Measurements from ENCODE around the gene DUSP6. TPM values are rescaled to one million over a fixed set of nuclear protein-coding genes. Genes with fewer than 3 reads are reported as not detected.
A peak's percentile ranks its signal among the peaks of the same experiment; 100 is the strongest.
"Not testable (repeated sequence)": the region's sequence is repeated elsewhere in the genome, so short reads cannot be mapped to it uniquely, and the experiment has no call there.

Gene DUSP6
- total and polyA plus RNA-seq, 3 experiments from 2014 or later = 3.8 to 24.8 (median 23.4) TPM

DNA sequence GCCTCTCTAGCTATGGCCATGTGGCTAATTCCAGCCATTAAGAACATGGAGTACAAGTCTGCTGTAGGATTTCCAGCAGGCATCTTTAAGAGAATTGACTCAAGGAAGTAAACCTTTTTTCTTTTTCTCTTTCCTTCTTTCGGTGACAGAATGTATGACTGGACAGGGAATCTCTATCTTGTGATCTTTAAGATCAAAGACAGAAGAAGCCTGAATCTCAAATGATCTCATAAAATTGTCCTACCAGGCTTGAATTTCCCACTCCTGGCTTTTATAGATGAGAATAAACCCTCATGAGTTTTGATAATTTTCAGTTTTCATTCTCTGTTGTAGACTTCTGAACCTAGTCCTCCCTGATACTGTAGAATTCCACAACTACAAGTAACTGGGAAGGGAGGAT is 11.4 kb downstream of the DUSP6 start:
- DNase-seq = no peak
- Mint-ChIP-seq H3K36me3 (no peaks in the 10 kb centered on the region), H3K27ac (no peak overlapping the region), H3K27me3 (peaks cover 0 to 2% of the 10 kb centered on the region in 2 donors), H3K9me3 (no peaks in the 10 kb centered on the region), H3K4me3 (no peak overlapping the region), H3K4me1 (peaks cover 8 to 12% (median 11%) of the 10 kb centered on the region in 3 donors)
- ChIA-PET POLR2A (no interaction called here), CTCF (no interaction called here)
- H3K4me1 ChIP-seq (ENCODE audit: insufficient read depth, low read length) = peaks cover 6% of the 10 kb centered on the region
- no peaks in the 10 kb centered on the region for H3K36me3 ChIP-seq (ENCODE audit: insufficient read depth, low read length)
- no peaks in the 10 kb centered on the region for H3K9me3 ChIP-seq (ENCODE audit: low read length)
- no peak overlapping the region for H3K27ac ChIP-seq (ENCODE audit: low read depth, low read length)
- H3K4me3 ChIP-seq (ENCODE audit: low read length) = no peak overlapping the region
- no peaks in the 10 kb centered on the region for H3K27me3 ChIP-seq (ENCODE audit: insufficient read depth, low read length, poor library complexity, severe bottlenecking)

DNA sequence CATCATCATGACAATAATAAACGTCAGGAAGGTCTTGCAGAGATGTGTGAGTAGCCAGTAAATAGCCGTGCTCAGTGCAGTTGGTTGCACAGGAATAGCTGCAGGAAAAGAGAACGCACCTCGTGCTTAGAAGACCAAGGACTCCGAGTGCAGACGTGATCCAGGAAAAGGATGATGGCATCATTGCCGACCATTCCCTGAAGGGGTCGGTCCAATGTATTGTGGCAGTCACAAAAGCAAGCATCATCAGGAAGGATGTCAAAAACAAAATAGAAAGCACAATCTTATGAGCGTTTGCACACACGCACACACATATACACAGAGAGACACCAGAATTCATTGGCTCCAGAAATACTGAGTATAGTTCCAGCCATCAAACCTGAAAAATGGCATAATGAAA is 12.8 kb downstream of the DUSP6 start:
- H3K4me1 Mint-ChIP-seq = peaks cover under 1 to 3% (median 2%) of the 10 kb centered on the region in 3 donors
- no peak overlapping the region for H3K4me3 ChIP-seq (ENCODE audit: low read length)
- no peaks in the 10 kb centered on the region for H3K9me3 Mint-ChIP-seq
- H3K36me3 Mint-ChIP-seq = no peaks in the 10 kb centered on the region
- H3K27ac Mint-ChIP-seq = no peak overlapping the region
- POLR2A ChIA-PET = no interaction called here
- CTCF ChIA-PET = no interaction called here
- no peaks in the 10 kb centered on the region for H3K4me1 ChIP-seq (ENCODE audit: insufficient read depth, low read length)
- H3K9me3 ChIP-seq (ENCODE audit: low read length) = no peaks in the 10 kb centered on the region
- no peaks in the 10 kb centered on the region for H3K27me3 ChIP-seq (ENCODE audit: insufficient read depth, low read length, poor library complexity, severe bottlenecking)
- peaks cover 0 to 2% of the 10 kb centered on the region in 2 donors for H3K27me3 Mint-ChIP-seq
- H3K36me3 ChIP-seq (ENCODE audit: insufficient read depth, low read length) = no peaks in the 10 kb centered on the region
- DNase-seq = no peak
- no peak overlapping the region for H3K4me3 Mint-ChIP-seq
- no peak overlapping the region for H3K27ac ChIP-seq (ENCODE audit: low read depth, low read length)

DNA sequence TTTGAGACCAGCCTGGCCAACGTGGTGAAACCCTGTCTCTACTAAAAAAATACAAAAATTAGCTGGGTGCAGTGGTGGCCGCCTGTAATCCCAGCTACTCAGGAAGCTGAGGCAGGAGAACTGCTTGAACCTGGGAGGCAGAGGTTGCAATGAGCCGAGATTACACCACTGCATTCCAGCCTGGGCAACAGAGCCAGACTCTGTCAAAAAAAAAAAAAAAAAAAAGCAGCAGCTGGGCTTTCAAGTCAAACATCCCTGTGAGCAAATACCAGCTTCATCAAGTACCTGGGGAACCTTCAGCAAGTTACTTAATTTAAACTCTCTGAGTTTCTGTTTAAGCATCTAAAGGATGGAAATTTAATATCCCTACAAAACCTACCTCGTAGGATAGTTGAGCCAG is 15.2 kb downstream of the DUSP6 start:
- H3K4me1 ChIP-seq (ENCODE audit: insufficient read depth, low read length); H3K27ac Mint-ChIP-seq; H3K36me3 ChIP-seq (ENCODE audit: insufficient read depth, low read length); H3K27me3 Mint-ChIP-seq; POLR2A ChIA-PET; H3K27me3 ChIP-seq (ENCODE audit: insufficient read depth, low read length, poor library complexity, severe bottlenecking); DNase-seq; H3K9me3 Mint-ChIP-seq; H3K36me3 Mint-ChIP-seq; H3K27ac ChIP-seq (ENCODE audit: low read depth, low read length); H3K4me3 ChIP-seq (ENCODE audit: low read length); CTCF ChIA-PET; H3K4me3 Mint-ChIP-seq; H3K9me3 ChIP-seq (ENCODE audit: low read length): not testable (repeated sequence)
- peaks cover 11 to 19% (median 14%) of the 10 kb centered on the region in 3 donors for H3K4me1 Mint-ChIP-seq

DNA sequence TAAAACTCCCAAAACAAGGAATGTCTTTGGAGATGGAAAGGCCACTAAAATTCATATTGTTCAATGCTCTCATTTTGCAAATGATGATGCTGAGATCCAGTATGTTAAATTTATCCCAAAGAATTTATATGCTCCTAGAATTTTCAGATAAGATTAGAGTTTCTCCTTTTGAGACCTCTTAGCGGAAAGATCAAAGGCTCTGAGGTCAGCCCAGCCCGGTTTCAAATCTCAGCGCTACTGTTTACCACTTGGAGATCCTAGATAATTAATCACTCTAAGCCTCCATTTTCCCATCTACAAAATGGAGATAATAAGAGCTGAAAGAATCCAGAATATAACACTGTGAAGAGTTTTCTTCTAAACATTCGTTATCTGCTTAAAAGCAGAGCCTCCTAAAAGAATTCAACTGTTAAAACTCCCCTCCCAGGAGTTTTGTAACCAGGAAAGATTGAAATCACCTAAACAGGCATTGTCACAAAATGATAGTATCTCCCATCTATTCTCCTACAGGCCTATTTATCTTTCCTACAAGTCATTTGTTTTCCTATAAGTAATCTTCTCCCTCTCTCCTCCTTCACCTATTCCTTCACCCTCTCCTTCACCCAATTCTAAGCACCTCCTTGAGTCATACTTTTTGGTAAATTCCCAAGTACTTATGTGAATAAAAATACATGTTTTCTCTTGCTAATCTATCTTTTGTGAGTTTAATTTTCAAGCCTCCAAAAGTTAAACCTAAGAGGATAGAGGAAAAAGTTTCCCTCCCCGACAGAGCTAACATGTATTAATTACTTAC is 16.7 kb downstream of the DUSP6 start:
- no peaks in the 10 kb centered on the region for H3K36me3 ChIP-seq (ENCODE audit: insufficient read depth, low read length)
- no peaks in the 10 kb centered on the region for H3K9me3 ChIP-seq (ENCODE audit: low read length)
- Mint-ChIP-seq H3K27ac (no peak overlapping the region), H3K9me3 (peaks cover 2 to 12% (median 6%) of the 10 kb centered on the region in 5 donors), H3K4me3 (no peak overlapping the region), H3K27me3 (peaks cover 0 to 2% of the 10 kb centered on the region in 2 donors), H3K36me3 (peaks cover 0 to 11% (median 3%) of the 10 kb centered on the region in 3 donors), H3K4me1 (peaks cover 11 to 19% (median 14%) of the 10 kb centered on the region in 3 donors)
- no peak for DNase-seq
- POLR2A ChIA-PET = no interaction called here
- no peaks in the 10 kb centered on the region for H3K4me1 ChIP-seq (ENCODE audit: insufficient read depth, low read length)
- no peaks in the 10 kb centered on the region for H3K27me3 ChIP-seq (ENCODE audit: insufficient read depth, low read length, poor library complexity, severe bottlenecking)
- CTCF ChIA-PET = no interaction called here
- H3K4me3 ChIP-seq (ENCODE audit: low read length) = no peak overlapping the region
- no peak overlapping the region for H3K27ac ChIP-seq (ENCODE audit: low read depth, low read length)

DNA sequence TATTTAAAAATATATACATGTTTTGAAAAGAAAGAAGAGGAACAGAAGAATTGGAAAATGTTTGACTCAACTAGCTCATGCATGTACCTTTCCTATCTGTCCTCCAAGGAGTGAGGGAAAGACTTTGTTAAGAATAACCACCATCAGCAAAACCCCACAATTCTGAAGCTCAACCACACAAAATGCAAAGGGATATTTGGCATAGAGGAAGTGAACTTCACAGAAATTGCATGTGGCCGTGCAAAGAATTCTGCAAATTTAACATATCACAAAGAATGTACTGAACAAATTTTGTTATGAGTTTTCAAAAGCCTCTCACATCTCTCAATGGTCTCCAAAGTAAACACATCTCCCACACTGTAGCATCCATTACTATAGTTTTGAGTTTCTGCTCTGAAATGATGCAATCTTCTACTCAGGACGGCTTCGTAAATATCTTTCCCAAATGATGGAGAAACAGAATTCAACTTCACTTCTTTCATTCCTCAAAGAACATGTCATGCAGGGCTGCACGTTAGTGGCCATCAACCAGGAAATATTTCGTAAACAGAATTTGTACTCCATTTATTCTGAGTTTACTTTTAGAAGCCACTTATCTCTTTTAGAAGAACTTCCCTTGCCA is 17.6 kb downstream of the DUSP6 start:
- Histone ChIP-seq H3K4me3 (ENCODE audit: low read length) (no peak overlapping the region), H3K9me3 (ENCODE audit: low read length) (no peaks in the 10 kb centered on the region), H3K27me3 (ENCODE audit: insufficient read depth, low read length, poor library complexity, severe bottlenecking) (no peaks in the 10 kb centered on the region), H3K36me3 (ENCODE audit: insufficient read depth, low read length) (no peaks in the 10 kb centered on the region), H3K27ac (ENCODE audit: low read depth, low read length) (no peak overlapping the region), H3K4me1 (ENCODE audit: insufficient read depth, low read length) (no peaks in the 10 kb centered on the region)
- H3K27ac Mint-ChIP-seq = peak overlapping the region in 1 of 8 donors; percentile 29
- DNase-seq = no peak
- no peak overlapping the region for H3K4me3 Mint-ChIP-seq
- POLR2A ChIA-PET = no interaction called here
- H3K27me3 Mint-ChIP-seq = peaks cover 0 to 2% of the 10 kb centered on the region in 2 donors
- peaks cover 11 to 19% (median 14%) of the 10 kb centered on the region in 3 donors for H3K4me1 Mint-ChIP-seq
- peaks cover 4 to 15% (median 10%) of the 10 kb centered on the region in 5 donors for H3K9me3 Mint-ChIP-seq
- peaks cover 0 to 15% (median 3%) of the 10 kb centered on the region in 3 donors for H3K36me3 Mint-ChIP-seq
- CTCF ChIA-PET = no interaction called here

DNA sequence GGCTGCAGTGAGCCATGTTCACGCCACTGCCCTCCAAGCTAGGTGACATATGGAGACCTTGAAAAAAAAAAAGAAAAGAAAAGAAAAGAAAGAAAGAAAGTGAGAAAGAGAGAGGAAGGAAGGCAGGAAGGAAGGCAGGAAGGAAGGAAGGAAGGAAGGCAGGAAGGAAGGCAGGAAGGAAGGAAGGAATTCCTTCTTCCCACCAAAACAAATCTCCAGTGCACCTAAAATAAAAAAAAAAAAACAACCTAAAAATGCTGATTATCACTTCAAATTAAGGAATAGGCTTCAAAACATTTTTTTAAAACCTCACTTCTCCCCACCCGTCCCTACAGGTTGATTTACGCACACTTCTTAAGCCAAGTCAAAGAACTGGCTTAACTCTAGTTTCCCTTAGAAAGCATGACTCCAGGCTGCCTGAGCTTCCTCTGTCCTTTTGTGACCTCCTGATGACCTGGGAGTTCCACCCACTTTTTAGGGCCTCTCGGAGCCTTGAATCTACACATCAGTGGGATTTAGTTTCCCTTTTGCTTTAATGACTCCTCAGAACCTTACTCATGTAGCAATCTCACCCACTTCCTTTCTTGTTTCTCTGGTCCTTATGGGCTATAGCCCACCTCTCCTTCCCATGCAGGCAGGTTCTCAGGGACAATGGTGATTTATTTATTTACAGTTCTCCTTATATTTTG is 18.6 kb downstream of the DUSP6 start:
- Histone ChIP-seq H3K4me1 (ENCODE audit: insufficient read depth, low read length) (no peaks in the 10 kb centered on the region), H3K27ac (ENCODE audit: low read depth, low read length) (no peak overlapping the region), H3K36me3 (ENCODE audit: insufficient read depth, low read length) (no peaks in the 10 kb centered on the region), H3K9me3 (ENCODE audit: low read length) (no peaks in the 10 kb centered on the region), H3K27me3 (ENCODE audit: insufficient read depth, low read length, poor library complexity, severe bottlenecking) (no peaks in the 10 kb centered on the region), H3K4me3 (ENCODE audit: low read length) (no peak overlapping the region)
- DNase-seq = no peak
- H3K27me3 Mint-ChIP-seq = peaks cover 3 to 8% of the 10 kb centered on the region in 2 donors
- POLR2A ChIA-PET = interaction anchor here (0.7 kb wide), 1 partner anchor 13 kb away, joined by 13 read pairs; no protein-coding TSS in a partner anchor
- H3K4me1 Mint-ChIP-seq = peaks cover 11 to 19% (median 14%) of the 10 kb centered on the region in 3 donors
- peak overlapping the region in 3 of 8 donors; percentile 39 to 53 (median 50) for H3K27ac Mint-ChIP-seq
- peaks cover 4 to 15% (median 10%) of the 10 kb centered on the region in 5 donors for H3K9me3 Mint-ChIP-seq
- peak overlapping the region in 5 of 7 donors; percentile 25 to 63 (median 45) for H3K4me3 Mint-ChIP-seq
- H3K36me3 Mint-ChIP-seq = peaks cover 0 to 15% (median 3%) of the 10 kb centered on the region in 3 donors
- CTCF ChIA-PET = no interaction called here

DNA sequence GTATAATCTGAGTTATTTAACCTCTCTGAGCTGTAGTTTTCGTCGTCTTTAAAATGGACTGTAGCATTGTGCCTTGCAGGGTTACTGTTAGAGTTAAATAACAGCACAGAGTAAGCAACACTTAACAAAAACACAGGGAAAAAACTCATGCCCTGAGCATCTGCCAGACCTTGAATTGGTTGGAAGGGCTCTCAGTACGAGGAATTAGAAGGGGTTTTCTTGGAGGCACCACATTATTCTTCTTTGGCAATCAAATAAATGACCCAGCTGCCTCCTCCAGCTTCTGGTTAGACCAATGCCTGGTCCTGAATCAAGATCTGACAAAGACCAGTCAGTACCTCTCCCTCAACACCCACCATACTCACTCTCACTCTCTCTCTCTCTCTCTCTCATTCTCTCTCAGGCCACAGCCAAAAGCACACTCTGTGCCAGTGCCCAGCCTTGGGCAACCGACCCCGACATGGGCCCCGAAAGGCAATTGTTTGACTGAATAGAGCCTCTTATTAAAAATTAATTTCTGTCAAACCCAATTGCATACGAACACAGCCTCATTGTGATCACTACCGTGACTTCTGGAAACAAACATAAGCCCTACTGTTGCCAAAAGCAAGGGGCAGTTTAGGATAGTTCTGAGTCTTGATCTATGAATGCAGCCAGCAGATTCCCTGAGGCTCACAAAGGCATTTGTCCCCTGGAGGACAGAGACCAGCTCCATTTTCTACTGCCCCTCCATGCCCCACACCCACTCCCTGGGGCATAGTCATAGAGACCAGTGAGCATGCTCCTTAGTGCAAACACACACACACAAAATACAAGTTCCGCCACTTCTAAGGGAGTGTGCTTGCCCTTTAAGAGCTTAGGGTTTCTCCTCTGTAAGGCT is 23.9 kb downstream of the DUSP6 start:
- Mint-ChIP-seq H3K9me3 (peaks cover 4 to 15% (median 10%) of the 10 kb centered on the region in 5 donors), H3K27me3 (peaks cover 5 to 15% of the 10 kb centered on the region in 2 donors), H3K4me1 (peaks cover 2 to 9% (median 3%) of the 10 kb centered on the region in 3 donors), H3K27ac (no peak overlapping the region), H3K4me3 (no peak overlapping the region), H3K36me3 (peaks cover 0 to 15% (median 3%) of the 10 kb centered on the region in 3 donors)
- Histone ChIP-seq H3K4me3 (ENCODE audit: low read length) (no peak overlapping the region), H3K27ac (ENCODE audit: low read depth, low read length) (no peak overlapping the region), H3K4me1 (ENCODE audit: insufficient read depth, low read length) (no peaks in the 10 kb centered on the region), H3K27me3 (ENCODE audit: insufficient read depth, low read length, poor library complexity, severe bottlenecking) (no peaks in the 10 kb centered on the region), H3K36me3 (ENCODE audit: insufficient read depth, low read length) (no peaks in the 10 kb centered on the region), H3K9me3 (ENCODE audit: low read length) (no peaks in the 10 kb centered on the region)
- ChIA-PET POLR2A (no interaction called here), CTCF (interaction anchor here (1.0 kb wide), 1 partner anchor 9 kb away, joined by 3 read pairs; no protein-coding TSS in a partner anchor)
- DNase-seq = no peak

Data from CD8-positive, alpha-beta memory T cell (primary cell).